BJ (cell line): Measurements from ENCODE around the gene TTC9C. TPM values are rescaled to one million over a fixed set of nuclear protein-coding genes. Genes with fewer than 3 reads are reported as not detected.

Experiments used
- CTCF ChIA-PET: fragments of 350-600 bp; formaldehyde crosslinking; extraction: SDS; loops from one replicate; lab custom pipeline; 2021; ENCODE audit warnings: antibody characterized with exemption, inconsistent platforms; lab: Yijun Ruan, JAX
- POLR2A ChIA-PET: fragments of 300-600 bp; sonication (Branson Sonifier 250); formaldehyde crosslinking; extraction: SDS; loops from one replicate; lab custom pipeline; 2021; ENCODE audit warnings: antibody characterized with exemption; lab: Charles Lee
- DNase-seq: peaks from one replicate; pipeline ENCODE4 v3.0.0-alpha.2; 2011; ENCODE audit warnings: low read depth
- H3K27me3 ChIP-seq: 2 replicates; pipeline ENCODE4 v1.6.0; 2011; ENCODE audit warnings: low read length; ENCODE audit not compliant: control insufficient read depth, insufficient read depth
- H3K36me3 ChIP-seq: 2 replicates; pipeline ENCODE4 v1.5.1; 2011; ENCODE audit warnings: low read length; ENCODE audit not compliant: control insufficient read depth, insufficient read depth
- H3K4me3 ChIP-seq: 2 replicates; pipeline ENCODE4 v1.5.1; 2011; ENCODE audit warnings: low read depth, mild to moderate bottlenecking, control low read depth, low read length
- CTCF ChIP-seq: IDR thresholded peaks from 2 replicates; pipeline ENCODE4 v1.5.1; 2011; ENCODE audit warnings: low read depth, mild to moderate bottlenecking, control low read depth, inconsistent platforms, low read length, moderate library complexity; ENCODE audit not compliant: insufficient read depth
- polyA plus RNA-seq: library from polyadenylated mRNA; depleted of rRNA; stranded (reverse); fragments of >200 nt; gene quantifications from 2 replicates; pipeline ENCODE4 v1.2.3, GENCODE V29; 2011

The TTC9C gene
- polyA plus RNA-seq, 1 experiment = 31.7 TPM

GRCh38 chr11:62775646-62776045, 47.4 kb downstream of the TTC9C start:
- Histone ChIP-seq H3K4me3 (no peak overlapping the region), H3K36me3 (peaks cover 10% of the 10 kb centered on the region), H3K27me3 (no peaks in the 10 kb centered on the region)
- DNase-seq = no peak
- ChIA-PET POLR2A (no interaction called here), CTCF (interaction anchor here (1.2 to 12.0 kb wide), 2 partner anchors 11 to 106 kb away, joined by 3 to 122 read pairs; partner anchors contain the start of gene TMEM179B)
- no peak for TF ChIP-seq CTCF

GRCh38 chr11:62777389-62777788, 49.1 kb downstream of the TTC9C start:
- CTCF ChIA-PET = interaction anchor here (0.7 to 12.0 kb wide), 2 partner anchors 9 to 82 kb away, joined by 3 to 122 read pairs; partner anchors contain the start of gene TMEM179B
- TF ChIP-seq CTCF = no peak
- POLR2A ChIA-PET = no interaction called here
- H3K27me3 ChIP-seq = no peaks in the 10 kb centered on the region
- peaks cover 16% of the 10 kb centered on the region for H3K36me3 ChIP-seq
- DNase-seq = no peak
- no peak overlapping the region for H3K4me3 ChIP-seq

DNA sequence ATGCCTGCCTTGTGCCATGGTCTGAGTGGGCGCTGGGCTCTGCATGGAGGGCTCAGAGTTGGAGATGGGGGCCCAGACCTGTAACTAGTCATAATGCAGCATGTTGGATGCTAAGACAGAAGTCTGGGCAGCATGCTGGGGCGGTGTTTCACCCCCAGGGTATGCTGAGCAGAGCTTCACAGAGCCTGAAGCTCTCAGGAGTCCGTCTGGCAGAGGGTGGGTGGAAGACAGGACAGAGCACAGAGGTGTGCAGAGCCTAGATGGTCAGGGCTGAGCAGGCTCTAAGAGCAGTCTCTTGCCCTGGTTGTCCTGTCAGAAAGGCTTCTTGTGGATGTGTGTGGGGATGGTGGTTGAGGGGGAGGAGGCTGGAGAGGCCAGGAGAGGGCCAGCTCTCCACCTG, 50.2 kb downstream of the TTC9C start:
- no peak for DNase-seq
- no peak for TF ChIP-seq CTCF
- CTCF ChIA-PET = interaction anchor here (0.6 to 12.0 kb wide), 3 partner anchors 8 to 90 kb away, joined by 3 to 122 read pairs (median 4); partner anchors contain the start of genes STX5 and TMEM179B
- H3K36me3 ChIP-seq = peaks cover 17% of the 10 kb centered on the region
- POLR2A ChIA-PET = no interaction called here
- no peaks in the 10 kb centered on the region for H3K27me3 ChIP-seq
- no peak overlapping the region for H3K4me3 ChIP-seq

GRCh38 chr11:62782753-62783152, 54.5 kb downstream of the TTC9C start:
- no peak for DNase-seq
- Histone ChIP-seq H3K27me3 (no peaks in the 10 kb centered on the region), H3K36me3 (peaks cover 14% of the 10 kb centered on the region), H3K4me3 (no peak overlapping the region)
- TF ChIP-seq CTCF = no peak
- CTCF ChIA-PET = no interaction called here
- POLR2A ChIA-PET = no interaction called here

- POLR2A ChIA-PET = interaction anchor here (1.0 kb wide), 1 partner anchor 25 kb away, joined by 3 read pairs; the partner anchor contains the start of gene POLR2G
- TF ChIP-seq CTCF = peak; percentile 100
- Histone ChIP-seq H3K4me3 (peak overlapping the region; percentile 69), H3K27me3 (no peaks in the 10 kb centered on the region), H3K36me3 (peaks cover 15% of the 10 kb centered on the region)
- CTCF ChIA-PET = interaction anchor here (0.7 to 6.8 kb wide), 43 partner anchors 11 to 392 kb away, joined by 3 to 122 read pairs (median 5); partner anchors contain the start of genes BSCL2, GNG3, LRRN4CL and NXF1
- peak; percentile 19 for DNase-seq
Observed at GRCh38 chr11:62786318-62787004, 58.2 kb downstream of the TTC9C start.
